NB4 (cell line): Measurements from ENCODE around the gene NTM.

Experiments used
- CTCF ChIP-seq: IDR thresholded peaks from one replicate; pipeline ENCODE4 v1.5.1; 2012; ENCODE audit warnings: low read depth, low read length
- MAX ChIP-seq: IDR thresholded peaks from 2 replicates; pipeline ENCODE4 v1.6.1; 2011; ENCODE audit warnings: low read depth, low read length
- MYC ChIP-seq: IDR thresholded peaks from 2 replicates; pipeline ENCODE4 v1.6.1; 2011; ENCODE audit warnings: low read depth, low read length
- POLR2A ChIP-seq: IDR thresholded peaks from 2 replicates; pipeline ENCODE4 v1.6.1; 2011; ENCODE audit warnings: mild to moderate bottlenecking; ENCODE audit not compliant: insufficient read length; ENCODE audit errors: extremely low read depth

- TF ChIP-seq CTCF = no peak
- TF ChIP-seq MAX = no peak
- TF ChIP-seq POLR2A = no peak
- no peak for TF ChIP-seq MYC
These were observed 527.5 kb downstream of the NTM start for GRCh38 chr11:131897956-131898355.
